Endometrium (tissue), 2 donors: ENCODE results near the gene SLC25A36.
"Not testable (repeated sequence)": the region's sequence is repeated elsewhere in the genome, so short reads cannot be mapped to it uniquely, and the experiment has no call there.

Experiments
- FAIRE-seq: peaks from 2 replicates; lab custom pipeline; 2012; peaks lifted over from hg19 to GRCh38; lab: Jason Lieb, UNC
- donor health status: control.
- donor health status: control.

SLC25A36 gene

GRCh38 chr3:140995881-140996280, 54.2 kb downstream of the SLC25A36 start:
- no peak for FAIRE-seq

- no peak for FAIRE-seq
Measured at GRCh38 chr3:141000027-141000663, 58.5 kb downstream of the SLC25A36 start.

- FAIRE-seq, result no peak
Measured at GRCh38 chr3:141000686-141001085, 59.0 kb downstream of the SLC25A36 start.

GRCh38 chr3:141006344-141006743, 64.7 kb downstream of the SLC25A36 start:
- no peak for FAIRE-seq

- no peak for FAIRE-seq
Measured at GRCh38 chr3:141009496-141009895, 67.9 kb downstream of the SLC25A36 start.

- FAIRE-seq, result no peak
Measured at GRCh38 chr3:141011232-141011996, 69.8 kb downstream of the SLC25A36 start.

GRCh38 chr3:141011997-141012262, 70.3 kb downstream of the SLC25A36 start:
- FAIRE-seq, result no peak

GRCh38 chr3:141012571-141012970, 70.9 kb downstream of the SLC25A36 start:
- FAIRE-seq, result no peak

- FAIRE-seq, result no peak
Measured at GRCh38 chr3:141015481-141015880, 73.8 kb downstream of the SLC25A36 start.

GRCh38 chr3:141017366-141018322, 76.0 kb downstream of the SLC25A36 start:
- not testable (repeated sequence) for FAIRE-seq

GRCh38 chr3:141019244-141019643, 77.6 kb downstream of the SLC25A36 start:
- no peak for FAIRE-seq

GRCh38 chr3:141020143-141020830, 78.7 kb downstream of the SLC25A36 start:
- FAIRE-seq, result no peak

GRCh38 chr3:141021261-141021660, 79.6 kb downstream of the SLC25A36 start:
- no peak for FAIRE-seq
